A549 (cell line): Measurements from ENCODE around the gene OR2G2.

Experiments used
- EHF ChIP-seq: fragments of 250-450 bp; sonication (Bioruptor Pico); IDR thresholded peaks from 2 replicates; pipeline ENCODE4 v1.5.0; 2020; ENCODE audit warnings: mild to moderate bottlenecking
- EP300 ChIP-seq, 2 experiments: fragments of >200 bp; sonication (Bioruptor Twin); formaldehyde crosslinking; IDR thresholded peaks; 2 replicates in 1 of 2; 3 replicates in 1 of 2; pipeline ENCODE4 v1.6.1; 2016 to 2017
- ESRRA ChIP-seq: fragments of 150-350 bp; IDR thresholded peaks from 2 replicates; pipeline ENCODE4 v1.6.1; 2014; ENCODE audit warnings: mild to moderate bottlenecking, low read length, borderline replicate concordance
- FOSL2 ChIP-seq, 2 experiments: fragments of 450-650 bp in 1 of 2; fragments of >200 bp in 1 of 2; sonication (Bioruptor Twin) in 1 of 2; formaldehyde crosslinking; IDR thresholded peaks; 2 replicates each; pipeline versions ENCODE4 v1.5.0 to v1.6.1; 2016 to 2020; ENCODE audit warnings: mild to moderate bottlenecking in 1 of 2, moderate library complexity in 1 of 2
- HEYL ChIP-seq: fragments of 250-450 bp; sonication (Bioruptor Pico); IDR thresholded peaks from 2 replicates; pipeline ENCODE4 v1.8.0; 2021; ENCODE audit warnings: mild to moderate bottlenecking, moderate library complexity
- KDM1A ChIP-seq: fragments of 200-600 bp; sonication (generic); IDR thresholded peaks from 2 replicates; pipeline ENCODE4 v1.6.1; 2016; ENCODE audit warnings: low read depth, mild to moderate bottlenecking
- POLR2A ChIP-seq: IDR thresholded peaks from 2 replicates; pipeline ENCODE4 v1.6.1; 2012; ENCODE audit warnings: mild to moderate bottlenecking, low read length
- RAD21 ChIP-seq, 2 experiments: fragments of >200 bp in 1 of 2; sonication (Bioruptor Twin) in 1 of 2; formaldehyde crosslinking in 1 of 2; IDR thresholded peaks in 1 of 2; conservative IDR thresholded peaks in 1 of 2; 2 replicates in 1 of 2; 3 replicates in 1 of 2; pipeline ENCODE4 v1.6.1; 2012 to 2018; ENCODE audit warnings: inconsistent platforms in 1 of 2
- RCOR1 ChIP-seq: fragments of 150-350 bp; IDR thresholded peaks from 2 replicates; pipeline ENCODE4 v1.6.1; 2014; ENCODE audit warnings: antibody characterized with exemption, low read length, low read depth
- SMC3 ChIP-seq: fragments of >200 bp; sonication (Bioruptor Twin); formaldehyde crosslinking; IDR thresholded peaks from 3 replicates; pipeline ENCODE4 v1.6.1; 2018; ENCODE audit warnings: inconsistent platforms
- SREBF2 ChIP-seq: fragments of 450-650 bp; IDR thresholded peaks from 2 replicates; pipeline ENCODE4 v1.6.1; 2014; ENCODE audit warnings: mild to moderate bottlenecking, moderate library complexity
- TF ChIP-seq, protein P1 (sequence below): fragments of >200 bp; sonication (Bioruptor Twin); formaldehyde crosslinking; IDR thresholded peaks from 3 replicates; pipeline ENCODE4 v1.5.1; 2016

DNA sequence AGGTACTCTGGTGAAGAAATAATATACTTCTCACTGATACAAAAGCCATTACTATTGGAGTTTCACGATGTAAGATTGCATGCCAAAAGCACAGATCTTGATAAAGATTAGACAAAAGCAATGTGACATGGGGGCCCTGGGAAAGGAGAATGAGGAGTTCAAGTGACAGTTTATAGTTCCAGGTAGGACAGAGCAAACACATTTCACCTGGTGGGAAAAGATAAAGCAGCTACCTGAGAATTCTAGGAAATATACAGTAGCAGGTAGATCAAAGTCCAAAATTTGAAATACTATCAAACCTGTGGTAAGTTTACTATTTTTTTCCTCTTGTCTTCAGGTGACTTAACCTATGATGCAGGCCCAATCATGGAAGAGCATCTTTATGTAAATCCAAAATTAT, 25.2 kb downstream of the OR2G2 start:
- TF ChIP-seq EP300 (IDR thresholded peaks at IDR 0.05): no peak
- TF ChIP-seq, protein P1, sequence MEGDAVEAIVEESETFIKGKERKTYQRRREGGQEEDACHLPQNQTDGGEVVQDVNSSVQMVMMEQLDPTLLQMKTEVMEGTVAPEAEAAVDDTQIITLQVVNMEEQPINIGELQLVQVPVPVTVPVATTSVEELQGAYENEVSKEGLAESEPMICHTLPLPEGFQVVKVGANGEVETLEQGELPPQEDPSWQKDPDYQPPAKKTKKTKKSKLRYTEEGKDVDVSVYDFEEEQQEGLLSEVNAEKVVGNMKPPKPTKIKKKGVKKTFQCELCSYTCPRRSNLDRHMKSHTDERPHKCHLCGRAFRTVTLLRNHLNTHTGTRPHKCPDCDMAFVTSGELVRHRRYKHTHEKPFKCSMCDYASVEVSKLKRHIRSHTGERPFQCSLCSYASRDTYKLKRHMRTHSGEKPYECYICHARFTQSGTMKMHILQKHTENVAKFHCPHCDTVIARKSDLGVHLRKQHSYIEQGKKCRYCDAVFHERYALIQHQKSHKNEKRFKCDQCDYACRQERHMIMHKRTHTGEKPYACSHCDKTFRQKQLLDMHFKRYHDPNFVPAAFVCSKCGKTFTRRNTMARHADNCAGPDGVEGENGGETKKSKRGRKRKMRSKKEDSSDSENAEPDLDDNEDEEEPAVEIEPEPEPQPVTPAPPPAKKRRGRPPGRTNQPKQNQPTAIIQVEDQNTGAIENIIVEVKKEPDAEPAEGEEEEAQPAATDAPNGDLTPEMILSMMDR: no peak
- no peak for TF ChIP-seq SMC3
- no peak for TF ChIP-seq HEYL (CRISPR knock-in tag)
- no peak for TF ChIP-seq EHF
- no peak for TF ChIP-seq FOSL2 (IDR thresholded peaks at IDR 0.05)
- TF ChIP-seq FOSL2 (CRISPR knock-in tag; IDR thresholded peaks at IDR 0.05): no peak
- no peak for TF ChIP-seq POLR2A
- no peak for TF ChIP-seq SREBF2
- TF ChIP-seq ESRRA: no peak
- no peak for TF ChIP-seq RAD21 (conservative IDR thresholded peaks at IDR 0.05 in 1 of 2, IDR thresholded peaks at IDR 0.05 in 1 of 2)
- TF ChIP-seq RCOR1: no peak
- no peak for TF ChIP-seq KDM1A
